A549 (cell line): ENCODE measurements around the gene ANP32D. TPM values are rescaled to one million over a fixed set of nuclear protein-coding genes. Genes with fewer than 3 reads are reported as not detected.
"Not testable (repeated sequence)": the region's sequence is repeated elsewhere in the genome, so short reads cannot be mapped to it uniquely, and the experiment has no call there.

Experiments used
- ATAC-seq, 2 experiments: fragments of 200-7000 bp in 1 of 2; fragments of >200 bp in 1 of 2; cut with Nextera tagmentation in 1 of 2; cut with Tn5 transposase in 1 of 2; 3 replicates each; pipeline versions ENCODE4 v1.8.0 to v1.9.1; 2018 to 2020; ENCODE audit warnings: mild to moderate bottlenecking in 1 of 2, moderate library complexity in 1 of 2
- CTCF ChIA-PET: fragments of 300-600 bp; sonication (Branson Sonifier 250); formaldehyde crosslinking; extraction: SDS; loops from one replicate; lab custom pipeline; 2021; ENCODE audit warnings: antibody characterized with exemption, inconsistent platforms; lab: Yijun Ruan, JAX
- POLR2A ChIA-PET: fragments of 350-600 bp; formaldehyde crosslinking; extraction: SDS; loops from one replicate; lab custom pipeline; 2021; ENCODE audit warnings: antibody characterized with exemption, inconsistent platforms; lab: Yijun Ruan, JAX
- DNase-seq, 2 experiments: peaks; one replicate each; pipeline versions ENCODE4 v3.0.0 to v3.0.0-alpha.2; 2011 to 2016; ENCODE audit warnings: low read depth in 1 of 2, low spot score in 1 of 2
- FAIRE-seq: peaks from 2 replicates; lab custom pipeline; 2011; peaks lifted over from hg19 to GRCh38; lab: Jason Lieb, UNC
- H3K27ac ChIP-seq, 2 experiments: fragments of >200 bp; sonication (Bioruptor Twin); formaldehyde crosslinking; 3 replicates each; pipeline ENCODE4 v1.5.1; 2016 to 2017
- H3K4me1 ChIP-seq: fragments of >200 bp; sonication (Bioruptor Twin); formaldehyde crosslinking; 3 replicates; pipeline ENCODE4 v1.6.1; 2016
- H3K4me2 ChIP-seq: fragments of >200 bp; sonication (Bioruptor Twin); formaldehyde crosslinking; 3 replicates; pipeline ENCODE4 v1.6.1; 2016
- H3K4me3 ChIP-seq: fragments of >200 bp; sonication (Bioruptor Twin); formaldehyde crosslinking; 3 replicates; pipeline ENCODE4 v1.5.1; 2016
- H3K9me3 ChIP-seq: fragments of >200 bp; sonication (Bioruptor Twin); formaldehyde crosslinking; 3 replicates; pipeline ENCODE4 v1.6.1; 2016
- CEBPB ChIP-seq, 2 experiments: fragments of >200 bp in 1 of 2; sonication (Bioruptor Twin) in 1 of 2; formaldehyde crosslinking in 1 of 2; IDR thresholded peaks; 2 replicates each; pipeline ENCODE4 v1.6.1; 2012 to 2016
- CHD2 ChIP-seq: fragments of 150-350 bp; IDR thresholded peaks from 2 replicates; pipeline ENCODE4 v1.6.1; 2014; ENCODE audit warnings: low read length; ENCODE audit not compliant: partially characterized antibody
- CHD4 ChIP-seq: fragments of 200-600 bp; sonication (generic); IDR thresholded peaks from 2 replicates; pipeline ENCODE4 v1.6.1; 2016; ENCODE audit warnings: antibody characterized with exemption, mild to moderate bottlenecking, borderline replicate concordance
- EHMT2 ChIP-seq: fragments of 200-600 bp; sonication (generic); IDR thresholded peaks from 2 replicates; pipeline ENCODE4 v1.6.1; 2016; ENCODE audit warnings: antibody characterized with exemption, low read depth, mild to moderate bottlenecking, moderate library complexity
- ESRRA ChIP-seq: fragments of 150-350 bp; IDR thresholded peaks from 2 replicates; pipeline ENCODE4 v1.6.1; 2014; ENCODE audit warnings: mild to moderate bottlenecking, low read length, borderline replicate concordance
- FOSL2 ChIP-seq, 2 experiments: fragments of 450-650 bp in 1 of 2; fragments of >200 bp in 1 of 2; sonication (Bioruptor Twin) in 1 of 2; formaldehyde crosslinking; IDR thresholded peaks; 2 replicates each; pipeline versions ENCODE4 v1.5.0 to v1.6.1; 2016 to 2020; ENCODE audit warnings: mild to moderate bottlenecking in 1 of 2, moderate library complexity in 1 of 2
- HDAC2 ChIP-seq: fragments of 200-600 bp; sonication (generic); IDR thresholded peaks from 2 replicates; pipeline ENCODE4 v1.6.1; 2016
- HOXA7 ChIP-seq: fragments of 250-450 bp; sonication (Bioruptor Pico); IDR thresholded peaks from 2 replicates; pipeline ENCODE4 v1.5.0; 2020; ENCODE audit warnings: mild to moderate bottlenecking, moderate library complexity
- HOXB13 ChIP-seq: fragments of 250-450 bp; sonication (Bioruptor Pico); IDR thresholded peaks from 2 replicates; pipeline ENCODE4 v1.5.0; 2020; ENCODE audit warnings: low read depth, mild to moderate bottlenecking, moderate library complexity
- KDM1A ChIP-seq: fragments of 200-600 bp; sonication (generic); IDR thresholded peaks from 2 replicates; pipeline ENCODE4 v1.6.1; 2016; ENCODE audit warnings: low read depth, mild to moderate bottlenecking
- KDM5A ChIP-seq: fragments of 200-600 bp; sonication (generic); IDR thresholded peaks from 2 replicates; pipeline ENCODE4 v1.6.1; 2016; ENCODE audit warnings: antibody characterized with exemption, mild to moderate bottlenecking
- MAFK ChIP-seq: fragments of 450-650 bp; IDR thresholded peaks from 2 replicates; pipeline ENCODE4 v1.6.1; 2014; ENCODE audit not compliant: partially characterized antibody
- NFE2L2 ChIP-seq: fragments of 150-350 bp; conservative IDR thresholded peaks from 2 replicates; pipeline ENCODE4 v1.6.1; 2014; ENCODE audit warnings: low read length
- PHF8 ChIP-seq: fragments of 200-600 bp; sonication (generic); IDR thresholded peaks from 2 replicates; pipeline ENCODE4 v1.6.1; 2016; ENCODE audit warnings: low read depth, mild to moderate bottlenecking, antibody characterized with exemption, moderate library complexity, borderline replicate concordance
- RARB ChIP-seq: fragments of 250-450 bp; sonication (Bioruptor Pico); IDR thresholded peaks from 2 replicates; pipeline ENCODE4 v1.8.0; 2021; ENCODE audit warnings: mild to moderate bottlenecking, moderate library complexity
- RFX5 ChIP-seq: fragments of 450-650 bp; IDR thresholded peaks from 2 replicates; pipeline ENCODE4 v1.7.1; 2014; ENCODE audit warnings: antibody characterized with exemption, mild to moderate bottlenecking, moderate library complexity
- RNF2 ChIP-seq: fragments of 200-600 bp; sonication (generic); IDR thresholded peaks from 2 replicates; pipeline ENCODE4 v1.6.1; 2016; ENCODE audit warnings: low read depth, mild to moderate bottlenecking, antibody characterized with exemption, moderate library complexity, borderline replicate concordance
- SREBF2 ChIP-seq: fragments of 450-650 bp; IDR thresholded peaks from 2 replicates; pipeline ENCODE4 v1.6.1; 2014; ENCODE audit warnings: mild to moderate bottlenecking, moderate library complexity
- ZFP36 ChIP-seq: fragments of 450-650 bp; IDR thresholded peaks from 2 replicates; pipeline ENCODE4 v1.6.1; 2014; ENCODE audit warnings: borderline replicate concordance; ENCODE audit not compliant: partially characterized antibody
- WGBS: methylation state at CpG from one replicate; pipeline ENCODE4 v1.1.6; 2017; ENCODE audit errors: missing lambda C conversion rate; 5-methylcytosine and 5-hydroxymethylcytosine counted together
- polyA plus RNA-seq, 4 experiments: library from polyadenylated mRNA; depleted of rRNA in 3 of 4; stranded (reverse); fragments of >200 nt; fragmentation: RNase III in 1 of 4; extraction: RNeasy Plus Mini Kit Qiagen cat#74134 plus additional on column Dnase treatment in 1 of 4; gene quantifications; 2 replicates in 3 of 4; 3 replicates in 1 of 4; pipeline ENCODE4 v1.2.3, GENCODE V29; 2011 to 2017
- TF ChIP-seq, protein P1 (sequence below): fragments of 250-450 bp; sonication (Bioruptor Pico); IDR thresholded peaks from 2 replicates; pipeline ENCODE4 v1.5.0; 2021; ENCODE audit warnings: mild to moderate bottlenecking, moderate library complexity, borderline replicate concordance
- TF ChIP-seq, protein P2 (sequence below): fragments of >200 bp; sonication (Bioruptor Twin); formaldehyde crosslinking; IDR thresholded peaks from 3 replicates; pipeline ENCODE4 v1.5.1; 2016
- TF ChIP-seq, protein P3 (sequence below): fragments of 450-650 bp; IDR thresholded peaks from 2 replicates; pipeline ENCODE4 v1.6.1; 2014; ENCODE audit warnings: antibody characterized with exemption
- TF ChIP-seq, protein P4 (sequence below): fragments of 200-600 bp; sonication (generic); IDR thresholded peaks from 2 replicates; pipeline ENCODE4 v1.6.1; 2016; ENCODE audit warnings: antibody characterized with exemption, mild to moderate bottlenecking, moderate library complexity

ANP32D gene
- polyA plus RNA-seq, 2 of the 4 experiments (the other 2 are of a cell fraction) = not detected

DNA sequence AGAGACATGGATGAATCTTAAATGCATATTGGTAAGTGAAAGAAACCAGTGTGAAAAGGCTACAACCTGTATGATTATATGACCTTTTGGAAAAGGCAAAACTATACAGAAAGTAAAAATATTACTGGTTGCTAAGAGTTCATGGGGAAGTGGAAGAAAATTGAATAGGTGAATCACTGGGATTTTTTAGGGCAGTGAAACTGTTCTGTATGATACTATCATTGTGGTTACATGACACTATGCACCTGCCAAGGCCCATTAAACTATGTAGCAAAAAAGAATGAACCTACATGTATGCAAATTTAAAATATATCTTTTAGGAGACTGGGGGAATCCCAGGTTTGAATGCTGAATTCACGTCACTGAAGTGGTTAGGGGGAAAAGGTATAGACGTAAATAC, 40.5 kb downstream of the ANP32D start:
- CTCF ChIA-PET = no interaction called here
- WGBS = 20% methylated on average over 2 of the region's 2 CpGs
- Histone ChIP-seq H3K4me3 (no peak overlapping the region), H3K9me3 (no peaks in the 10 kb centered on the region), H3K4me2 (no peak overlapping the region), H3K4me1 (no peaks in the 10 kb centered on the region)
- FAIRE-seq = no peak
- no peak for DNase-seq
- POLR2A ChIA-PET = no interaction called here
- TF ChIP-seq EHMT2 (no peak), SREBF2 (no peak), CEBPB (IDR thresholded peaks at IDR 0.05) (no peak), HOXB13 (CRISPR knock-in tag) (no peak), CHD4 (no peak), CHD2 (no peak), RFX5 (no peak), PHF8 (no peak), HOXA7 (no peak), RARB (no peak), KDM1A (no peak), KDM5A (no peak), NFE2L2 (no peak), FOSL2 (IDR thresholded peaks at IDR 0.05) (no peak), FOSL2 (CRISPR knock-in tag; IDR thresholded peaks at IDR 0.05) (no peak), HDAC2 (no peak), ZFP36 (no peak)
- TF ChIP-seq, protein P1, sequence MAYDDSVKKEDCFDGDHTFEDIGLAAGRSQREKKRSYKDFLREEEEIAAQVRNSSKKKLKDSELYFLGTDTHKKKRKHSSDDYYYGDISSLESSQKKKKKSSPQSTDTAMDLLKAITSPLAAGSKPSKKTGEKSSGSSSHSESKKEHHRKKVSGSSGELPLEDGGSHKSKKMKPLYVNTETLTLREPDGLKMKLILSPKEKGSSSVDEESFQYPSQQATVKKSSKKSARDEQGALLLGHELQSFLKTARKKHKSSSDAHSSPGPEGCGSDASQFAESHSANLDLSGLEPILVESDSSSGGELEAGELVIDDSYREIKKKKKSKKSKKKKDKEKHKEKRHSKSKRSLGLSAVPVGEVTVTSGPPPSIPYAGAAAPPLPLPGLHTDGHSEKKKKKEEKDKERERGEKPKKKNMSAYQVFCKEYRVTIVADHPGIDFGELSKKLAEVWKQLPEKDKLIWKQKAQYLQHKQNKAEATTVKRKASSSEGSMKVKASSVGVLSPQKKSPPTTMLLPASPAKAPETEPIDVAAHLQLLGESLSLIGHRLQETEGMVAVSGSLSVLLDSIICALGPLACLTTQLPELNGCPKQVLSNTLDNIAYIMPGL = no peak
- TF ChIP-seq, protein P2, sequence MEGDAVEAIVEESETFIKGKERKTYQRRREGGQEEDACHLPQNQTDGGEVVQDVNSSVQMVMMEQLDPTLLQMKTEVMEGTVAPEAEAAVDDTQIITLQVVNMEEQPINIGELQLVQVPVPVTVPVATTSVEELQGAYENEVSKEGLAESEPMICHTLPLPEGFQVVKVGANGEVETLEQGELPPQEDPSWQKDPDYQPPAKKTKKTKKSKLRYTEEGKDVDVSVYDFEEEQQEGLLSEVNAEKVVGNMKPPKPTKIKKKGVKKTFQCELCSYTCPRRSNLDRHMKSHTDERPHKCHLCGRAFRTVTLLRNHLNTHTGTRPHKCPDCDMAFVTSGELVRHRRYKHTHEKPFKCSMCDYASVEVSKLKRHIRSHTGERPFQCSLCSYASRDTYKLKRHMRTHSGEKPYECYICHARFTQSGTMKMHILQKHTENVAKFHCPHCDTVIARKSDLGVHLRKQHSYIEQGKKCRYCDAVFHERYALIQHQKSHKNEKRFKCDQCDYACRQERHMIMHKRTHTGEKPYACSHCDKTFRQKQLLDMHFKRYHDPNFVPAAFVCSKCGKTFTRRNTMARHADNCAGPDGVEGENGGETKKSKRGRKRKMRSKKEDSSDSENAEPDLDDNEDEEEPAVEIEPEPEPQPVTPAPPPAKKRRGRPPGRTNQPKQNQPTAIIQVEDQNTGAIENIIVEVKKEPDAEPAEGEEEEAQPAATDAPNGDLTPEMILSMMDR = no peak
- TF ChIP-seq, protein P3, sequence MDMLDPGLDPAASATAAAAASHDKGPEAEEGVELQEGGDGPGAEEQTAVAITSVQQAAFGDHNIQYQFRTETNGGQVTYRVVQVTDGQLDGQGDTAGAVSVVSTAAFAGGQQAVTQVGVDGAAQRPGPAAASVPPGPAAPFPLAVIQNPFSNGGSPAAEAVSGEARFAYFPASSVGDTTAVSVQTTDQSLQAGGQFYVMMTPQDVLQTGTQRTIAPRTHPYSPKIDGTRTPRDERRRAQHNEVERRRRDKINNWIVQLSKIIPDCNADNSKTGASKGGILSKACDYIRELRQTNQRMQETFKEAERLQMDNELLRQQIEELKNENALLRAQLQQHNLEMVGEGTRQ = no peak
- TF ChIP-seq, protein P4, sequence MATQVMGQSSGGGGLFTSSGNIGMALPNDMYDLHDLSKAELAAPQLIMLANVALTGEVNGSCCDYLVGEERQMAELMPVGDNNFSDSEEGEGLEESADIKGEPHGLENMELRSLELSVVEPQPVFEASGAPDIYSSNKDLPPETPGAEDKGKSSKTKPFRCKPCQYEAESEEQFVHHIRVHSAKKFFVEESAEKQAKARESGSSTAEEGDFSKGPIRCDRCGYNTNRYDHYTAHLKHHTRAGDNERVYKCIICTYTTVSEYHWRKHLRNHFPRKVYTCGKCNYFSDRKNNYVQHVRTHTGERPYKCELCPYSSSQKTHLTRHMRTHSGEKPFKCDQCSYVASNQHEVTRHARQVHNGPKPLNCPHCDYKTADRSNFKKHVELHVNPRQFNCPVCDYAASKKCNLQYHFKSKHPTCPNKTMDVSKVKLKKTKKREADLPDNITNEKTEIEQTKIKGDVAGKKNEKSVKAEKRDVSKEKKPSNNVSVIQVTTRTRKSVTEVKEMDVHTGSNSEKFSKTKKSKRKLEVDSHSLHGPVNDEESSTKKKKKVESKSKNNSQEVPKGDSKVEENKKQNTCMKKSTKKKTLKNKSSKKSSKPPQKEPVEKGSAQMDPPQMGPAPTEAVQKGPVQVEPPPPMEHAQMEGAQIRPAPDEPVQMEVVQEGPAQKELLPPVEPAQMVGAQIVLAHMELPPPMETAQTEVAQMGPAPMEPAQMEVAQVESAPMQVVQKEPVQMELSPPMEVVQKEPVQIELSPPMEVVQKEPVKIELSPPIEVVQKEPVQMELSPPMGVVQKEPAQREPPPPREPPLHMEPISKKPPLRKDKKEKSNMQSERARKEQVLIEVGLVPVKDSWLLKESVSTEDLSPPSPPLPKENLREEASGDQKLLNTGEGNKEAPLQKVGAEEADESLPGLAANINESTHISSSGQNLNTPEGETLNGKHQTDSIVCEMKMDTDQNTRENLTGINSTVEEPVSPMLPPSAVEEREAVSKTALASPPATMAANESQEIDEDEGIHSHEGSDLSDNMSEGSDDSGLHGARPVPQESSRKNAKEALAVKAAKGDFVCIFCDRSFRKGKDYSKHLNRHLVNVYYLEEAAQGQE = no peak
- TF ChIP-seq, all 56 proteins: peak for 0
- no peak for ATAC-seq
- no peak overlapping the region for H3K27ac ChIP-seq

DNA sequence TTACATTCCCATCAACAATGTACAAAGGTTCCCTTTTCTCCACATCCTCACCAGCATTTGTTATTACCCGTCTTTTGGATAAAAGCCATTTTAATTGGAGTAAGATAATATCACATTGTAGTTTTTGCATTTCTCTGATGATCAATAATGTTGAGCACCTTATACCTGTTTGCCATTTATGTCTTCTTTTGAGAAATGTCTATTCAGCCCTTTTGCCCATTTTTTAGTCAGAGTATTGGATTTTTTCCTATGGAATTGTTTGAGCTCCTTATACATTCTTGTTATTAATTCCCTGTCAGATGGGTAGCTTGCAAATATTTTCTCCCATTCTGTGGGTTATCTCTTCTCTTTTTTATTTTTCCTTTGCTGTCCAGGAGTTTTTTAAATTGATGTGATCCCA, 42.4 kb downstream of the ANP32D start:
- no peak overlapping the region for H3K4me2 ChIP-seq
- FAIRE-seq = no peak
- no peaks in the 10 kb centered on the region for H3K4me1 ChIP-seq
- no peak overlapping the region for H3K27ac ChIP-seq
- ChIA-PET POLR2A (no interaction called here), CTCF (no interaction called here)
- H3K4me3 ChIP-seq = no peak overlapping the region
- 40% methylated on average over 1 of the region's 1 CpG for WGBS
- no peak for DNase-seq
- TF ChIP-seq ESRRA = no peak
- no peak for TF ChIP-seq RNF2
- peak; percentile 52 for TF ChIP-seq MAFK
- no peaks in the 10 kb centered on the region for H3K9me3 ChIP-seq
- no peak for ATAC-seq

DNA sequence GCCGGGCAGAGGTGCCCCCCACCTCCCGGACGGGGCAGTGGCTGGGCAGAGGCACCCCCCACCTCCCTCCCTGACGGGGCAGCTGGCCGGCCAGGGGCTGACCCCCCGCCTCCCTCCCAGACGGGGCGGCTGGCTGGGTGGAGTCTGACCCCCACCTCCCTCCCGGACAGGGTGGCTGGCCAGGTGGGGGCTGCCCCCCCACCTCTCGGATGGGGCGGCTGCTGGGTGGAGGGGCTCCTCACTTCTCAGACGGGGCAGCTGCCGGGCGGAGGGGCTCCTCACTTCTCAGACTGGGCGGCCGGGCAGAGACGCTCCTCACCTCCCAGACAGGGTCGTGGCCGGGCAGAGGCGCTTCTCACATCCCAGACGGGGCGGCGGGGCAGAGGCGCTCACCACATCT, 48.0 kb downstream of the ANP32D start:
- H3K27ac ChIP-seq, FAIRE-seq, DNase-seq, CTCF ChIA-PET, POLR2A ChIA-PET, H3K4me3 ChIP-seq, H3K9me3 ChIP-seq, H3K4me1 ChIP-seq, H3K4me2 ChIP-seq, ATAC-seq: not testable (repeated sequence)
- WGBS = no CpG with 5 or more reads among the region's 24 CpGs
